Measurements from ENCODE around the gene MYO18B.

The MYO18B gene

DNA sequence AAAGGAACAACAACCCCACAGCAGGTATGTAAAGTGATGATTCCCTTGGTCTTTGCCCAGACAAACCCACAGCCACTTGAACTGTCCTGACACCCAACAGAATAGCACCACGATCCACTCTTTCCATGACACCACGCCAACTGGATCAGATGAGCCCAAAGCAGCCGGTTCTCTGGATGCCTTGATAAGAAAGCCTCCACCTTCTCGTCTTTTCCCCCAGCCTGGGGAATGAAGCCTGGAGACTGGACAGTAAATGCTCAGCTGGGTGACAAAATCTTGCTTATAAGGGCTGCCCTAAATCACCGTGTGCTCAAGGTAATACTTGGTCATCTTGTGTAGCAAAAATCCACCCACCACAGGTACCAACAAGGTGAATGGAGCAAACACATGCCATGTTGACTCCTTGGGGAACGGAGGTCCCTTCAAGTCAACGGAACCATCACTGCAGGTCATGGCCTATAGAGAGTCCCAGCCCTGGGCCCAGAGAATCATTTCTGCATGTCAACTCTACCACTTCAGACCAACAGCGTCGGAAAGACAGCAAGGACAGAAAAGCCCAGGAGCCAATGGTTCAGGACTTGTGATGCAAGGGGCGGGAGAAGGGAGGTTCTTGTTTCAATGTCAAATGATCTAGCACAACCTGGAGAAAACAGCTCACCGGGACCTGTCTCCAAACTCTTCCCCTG is 2.2 kb upstream of the MYO18B start:
- TF ChIP-seq, protein P1, sequence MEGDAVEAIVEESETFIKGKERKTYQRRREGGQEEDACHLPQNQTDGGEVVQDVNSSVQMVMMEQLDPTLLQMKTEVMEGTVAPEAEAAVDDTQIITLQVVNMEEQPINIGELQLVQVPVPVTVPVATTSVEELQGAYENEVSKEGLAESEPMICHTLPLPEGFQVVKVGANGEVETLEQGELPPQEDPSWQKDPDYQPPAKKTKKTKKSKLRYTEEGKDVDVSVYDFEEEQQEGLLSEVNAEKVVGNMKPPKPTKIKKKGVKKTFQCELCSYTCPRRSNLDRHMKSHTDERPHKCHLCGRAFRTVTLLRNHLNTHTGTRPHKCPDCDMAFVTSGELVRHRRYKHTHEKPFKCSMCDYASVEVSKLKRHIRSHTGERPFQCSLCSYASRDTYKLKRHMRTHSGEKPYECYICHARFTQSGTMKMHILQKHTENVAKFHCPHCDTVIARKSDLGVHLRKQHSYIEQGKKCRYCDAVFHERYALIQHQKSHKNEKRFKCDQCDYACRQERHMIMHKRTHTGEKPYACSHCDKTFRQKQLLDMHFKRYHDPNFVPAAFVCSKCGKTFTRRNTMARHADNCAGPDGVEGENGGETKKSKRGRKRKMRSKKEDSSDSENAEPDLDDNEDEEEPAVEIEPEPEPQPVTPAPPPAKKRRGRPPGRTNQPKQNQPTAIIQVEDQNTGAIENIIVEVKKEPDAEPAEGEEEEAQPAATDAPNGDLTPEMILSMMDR (IDR thresholded peaks at IDR 0.05; ENCODE audit: low read depth, low read length, missing control alignments), result no peak
- no peak overlapping the region for H3K4me3 ChIP-seq (ENCODE audit: low read depth, low read length)
- no peak for DNase-seq (ENCODE audit: low read depth)

DNA sequence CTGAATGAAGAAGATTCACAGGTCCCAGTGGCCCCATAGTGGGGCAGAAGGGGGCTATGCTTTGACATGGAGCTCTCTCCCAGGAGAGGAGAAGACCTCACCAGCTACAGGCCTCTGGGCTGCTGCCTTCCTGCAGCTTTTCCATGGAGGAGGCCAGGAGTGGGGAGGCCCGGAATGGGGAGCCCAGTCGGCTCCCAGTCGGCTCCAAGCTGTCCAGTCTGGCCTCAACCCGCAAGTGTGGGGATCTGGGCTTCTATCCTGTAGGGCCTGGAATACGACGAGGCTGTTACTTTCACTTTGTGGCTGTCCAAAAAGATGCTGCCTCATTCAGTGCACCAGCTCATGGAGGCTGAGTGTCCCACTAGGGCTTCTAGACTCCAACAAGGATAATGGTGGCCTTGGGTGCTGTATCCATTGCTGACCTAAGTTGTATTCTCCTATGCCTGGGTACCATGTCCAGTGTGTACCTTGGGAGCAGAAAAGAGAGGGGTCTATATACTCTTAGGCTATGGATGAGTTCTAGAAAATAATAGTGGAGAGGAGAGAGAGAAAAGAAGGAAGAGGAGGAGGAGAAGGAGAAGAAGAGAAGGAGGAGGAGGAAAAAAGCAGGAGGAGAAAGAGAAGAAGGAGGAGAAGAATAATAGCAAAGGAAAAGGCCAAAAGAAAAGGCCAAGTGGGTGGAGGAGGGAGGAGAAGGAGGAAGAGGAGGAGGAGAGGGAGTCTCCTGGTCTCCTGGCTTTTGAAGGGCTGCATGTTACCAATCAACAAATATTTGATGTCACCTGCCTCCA is 1.1 kb downstream of the MYO18B start:
- TF ChIP-seq, protein P1 (IDR thresholded peaks at IDR 0.05; ENCODE audit: low read depth, low read length, missing control alignments), result no peak
- H3K4me3 ChIP-seq (ENCODE audit: low read depth, low read length), result no peak overlapping the region
- DNase-seq (ENCODE audit: low read depth), result no peak

DNA sequence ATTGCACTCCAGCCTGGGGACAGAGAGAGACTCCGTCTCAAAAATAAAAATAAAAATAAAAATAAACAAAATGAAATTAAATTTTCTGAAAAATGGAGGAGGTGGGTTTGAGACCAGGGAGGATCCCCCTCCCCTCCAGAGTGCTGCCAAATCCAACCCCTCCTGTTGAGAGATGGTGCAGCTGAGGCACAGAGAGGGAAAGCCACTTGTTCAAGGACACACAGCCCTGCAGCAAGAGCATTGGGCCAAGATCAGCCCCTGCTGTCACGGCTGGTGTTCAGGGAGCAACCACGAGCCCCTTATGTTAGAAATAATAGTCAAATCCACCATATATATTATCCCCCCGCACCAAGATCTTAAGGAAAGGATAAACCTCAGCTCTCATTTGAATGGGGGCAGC is 2.7 kb downstream of the MYO18B start:
- no peak overlapping the region for H3K4me3 ChIP-seq (ENCODE audit: low read depth, low read length)
- TF ChIP-seq, protein P1 (IDR thresholded peaks at IDR 0.05; ENCODE audit: low read depth, low read length, missing control alignments), result no peak
- no peak for DNase-seq (ENCODE audit: low read depth)

DNA sequence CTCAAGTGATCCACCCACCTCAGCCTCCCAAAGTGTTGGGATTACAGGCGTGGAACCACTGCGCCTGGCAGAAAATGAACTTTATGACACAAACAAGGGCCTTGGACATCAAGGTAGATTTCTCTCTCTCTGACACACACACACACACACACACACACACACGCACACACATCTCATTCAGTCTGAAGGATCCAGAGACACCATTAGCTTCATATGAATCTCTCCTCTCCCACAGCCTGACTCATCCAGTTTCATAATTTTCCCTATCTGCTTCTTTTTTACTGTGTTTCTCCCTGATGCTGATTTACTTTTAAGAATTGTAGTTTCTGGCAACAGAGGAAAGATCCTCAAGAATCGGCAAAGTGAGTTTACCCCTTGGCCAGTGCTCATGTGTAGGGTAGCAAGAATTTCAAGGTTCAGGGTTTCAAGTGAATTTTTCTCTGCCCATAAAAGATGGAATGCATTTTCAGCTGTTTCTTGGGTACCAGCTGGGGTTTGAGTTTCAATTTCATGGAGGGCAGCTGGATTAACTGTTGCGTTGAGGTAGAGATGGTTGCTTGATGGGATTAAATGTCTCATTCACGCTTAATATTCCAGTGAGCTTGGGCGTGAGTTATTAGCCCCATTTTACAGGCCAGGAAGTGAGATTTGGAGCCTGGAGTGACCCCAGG is 3.5 kb downstream of the MYO18B start:
- TF ChIP-seq, protein P1 (IDR thresholded peaks at IDR 0.05; ENCODE audit: low read depth, low read length, missing control alignments), result no peak
- H3K4me3 ChIP-seq (ENCODE audit: low read depth, low read length), result no peak overlapping the region
- DNase-seq (ENCODE audit: low read depth), result no peak

DNA sequence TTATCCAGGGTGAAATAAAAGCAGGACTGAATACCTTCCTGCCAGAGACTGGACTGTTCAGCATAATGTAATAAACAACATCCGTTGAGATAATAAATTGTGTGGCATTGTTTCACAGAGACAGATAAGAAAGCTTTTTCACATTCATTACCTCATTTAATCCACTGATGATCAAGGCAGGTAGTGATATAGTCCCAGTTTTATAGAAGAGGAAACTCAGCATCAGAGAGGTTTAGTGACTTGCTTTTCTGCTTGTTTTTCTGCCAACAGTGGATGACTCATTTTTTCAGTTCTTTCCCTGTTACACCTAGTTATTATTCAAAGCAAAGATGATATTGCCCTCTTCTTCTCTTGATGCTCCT is 4.0 kb downstream of the MYO18B start:
- DNase-seq (ENCODE audit: low read depth), result no peak
- H3K4me3 ChIP-seq (ENCODE audit: low read depth, low read length), result no peak overlapping the region
- TF ChIP-seq, protein P1 (IDR thresholded peaks at IDR 0.05; ENCODE audit: low read depth, low read length, missing control alignments), result no peak

DNA sequence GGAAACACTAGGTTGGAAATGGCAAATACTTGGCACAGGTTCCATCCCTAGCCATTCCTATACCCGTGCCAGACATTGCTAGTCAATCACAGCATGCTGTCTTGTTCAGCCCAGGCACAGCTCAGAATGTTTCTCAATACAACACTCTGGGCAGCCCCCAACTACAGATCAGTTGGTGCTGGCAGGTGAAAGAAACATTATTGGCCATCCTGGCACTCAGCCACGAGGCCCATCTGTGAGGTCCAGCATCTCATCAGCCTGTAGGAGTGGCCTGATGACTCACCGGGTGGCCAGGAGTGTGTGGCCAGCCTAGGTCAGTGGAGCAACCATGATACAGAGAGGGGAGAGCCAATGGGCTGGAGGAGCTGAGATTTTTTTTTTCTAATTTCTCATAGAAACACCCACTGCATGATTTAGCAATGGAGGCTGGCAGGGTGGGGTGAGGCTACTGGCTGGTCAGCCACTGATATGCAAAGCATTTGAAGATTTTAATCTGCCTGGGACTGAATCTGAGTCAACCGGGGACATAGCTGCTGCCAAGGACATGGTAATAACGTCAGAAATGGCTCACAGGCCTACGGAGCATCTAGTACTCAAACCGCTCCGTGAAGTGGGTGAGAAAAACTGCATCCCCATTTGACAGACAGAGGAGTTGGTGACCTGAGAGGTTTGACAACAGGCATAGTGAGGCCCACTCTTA is 5.4 kb downstream of the MYO18B start:
- no peak for DNase-seq (ENCODE audit: low read depth)
- TF ChIP-seq, protein P1 (IDR thresholded peaks at IDR 0.05; ENCODE audit: low read depth, low read length, missing control alignments), result no peak
- no peak overlapping the region for H3K4me3 ChIP-seq (ENCODE audit: low read depth, low read length)

Data from GM12864 (cell line).